K562 (cell line): ENCODE measurements around the gene CACNG8. TPM values are rescaled to one million over a fixed set of nuclear protein-coding genes. Genes with fewer than 3 reads are reported as not detected.

Source experiments
- ATF1 ChIP-seq, 2 experiments: fragments of 450-650 bp in 1 of 2; IDR thresholded peaks; 2 replicates each; pipeline ENCODE4 v1.6.1; 2016; ENCODE audit warnings: missing compliant biosample characterization in 1 of 2, missing genetic modification characterization in 1 of 2
- HLTF ChIP-seq: fragments of 450-650 bp; IDR thresholded peaks from 2 replicates; pipeline ENCODE4 v1.6.1; 2016
- IRF2 ChIP-seq: sonication (generic); formaldehyde crosslinking; IDR thresholded peaks from 2 replicates; pipeline ENCODE4 v1.8.1; 2022; ENCODE audit warnings: mild to moderate bottlenecking, missing genetic modification reagents
- NR2F6 ChIP-seq: fragments of 450-650 bp; formaldehyde crosslinking; IDR thresholded peaks from 2 replicates; pipeline ENCODE4 v1.4.0; 2020; ENCODE audit warnings: mild to moderate bottlenecking
- POLR2AphosphoS5 ChIP-seq: IDR thresholded peaks from 2 replicates; pipeline ENCODE4 v1.6.1; 2011; ENCODE audit warnings: mild to moderate bottlenecking, low read depth, low read length, moderate library complexity; ENCODE audit not compliant: control insufficient read depth, insufficient read depth
- ZBTB40 ChIP-seq, 2 experiments: fragments of 450-650 bp in 1 of 2; sonication (generic) in 1 of 2; formaldehyde crosslinking in 1 of 2; IDR thresholded peaks; 2 replicates each; pipeline versions ENCODE4 v1.7.1 to v1.9.0; 2016 to 2022; ENCODE audit warnings: inconsistent platforms in 1 of 2, mild to moderate bottlenecking in 1 of 2, missing genetic modification reagents in 1 of 2
- ZFP36 ChIP-seq: fragments of 150-350 bp; IDR thresholded peaks from 2 replicates; pipeline ENCODE4 v1.6.1; 2018; ENCODE audit warnings: low read length, low read depth; ENCODE audit not compliant: partially characterized antibody
- ZFP91 ChIP-seq: sonication (generic); formaldehyde crosslinking; IDR thresholded peaks from 2 replicates; pipeline ENCODE4 v1.8.0; 2022; ENCODE audit warnings: mild to moderate bottlenecking, missing genetic modification reagents
- ZNF121 ChIP-seq: sonication (generic); formaldehyde crosslinking; conservative IDR thresholded peaks from 2 replicates; pipeline ENCODE4 v1.8.0; 2022; ENCODE audit warnings: missing genetic modification reagents
- polyA plus RNA-seq, 8 experiments: library from polyadenylated mRNA; depleted of rRNA in 4 of 8; stranded (reverse) in 5 of 8; unstranded in 3 of 8; fragments of >200 nt; fragmentation: Nextera tagmentation in 2 of 8; fragmentation: Illumina TruSeq in 1 of 8; extraction: Ambion mirVana in 2 of 8; extraction: Trizol in 1 of 8; gene quantifications; 2 replicates each; pipeline versions ENCODE4 v1.2.1 to v1.2.3, GENCODE V29; 2011 to 2014; ENCODE audit warnings: inconsistent platforms in 1 of 8, missing spikeins in 1 of 8
- total RNA-seq, 7 experiments: library from RNA; depleted of rRNA in 6 of 7; stranded (reverse); fragments of >200 nt in 6 of 7; fragmentation: Illumina TruSeq in 2 of 7; extraction: Trizol in 2 of 7; gene quantifications; 2 replicates each; pipeline versions ENCODE4 v1.2.1 to v1.2.3, GENCODE V29; 2011 to 2021; ENCODE audit warnings: low replicate concordance in 1 of 7
- TF ChIP-seq, protein P1 (sequence below): fragments of 450-650 bp; IDR thresholded peaks from 2 replicates; pipeline ENCODE4 v1.6.1; 2017; ENCODE audit warnings: antibody characterized with exemption
- TF ChIP-seq, protein P2 (sequence below): fragments of 450-650 bp; IDR thresholded peaks from 2 replicates; pipeline ENCODE4 v1.6.1; 2016
- TF ChIP-seq, protein P3 (sequence below): fragments of 250-450 bp; sonication (Bioruptor Pico); IDR thresholded peaks from 2 replicates; pipeline ENCODE4 v1.8.0; 2022; ENCODE audit warnings: moderate library complexity, mild to moderate bottlenecking, inconsistent platforms

CACNG8 gene
- total and polyA plus RNA-seq, 9 of the 15 experiments (the other 6 are each of a cell fraction or from before 2014, with no cell fraction given), result 0.02 to 0.05 TPM; not detected in 7

- TF ChIP-seq ZBTB40 (IDR thresholded peaks at IDR 0.05) (no peak), ZBTB40 (CRISPR knock-in tag; IDR thresholded peaks at IDR 0.05) (no peak), ZNF121 (CRISPR knock-in tag) (0 out of 2 replicates have a peak, but pooled peaks have one; percentile 13), NR2F6 (no peak), POLR2AphosphoS5 (no peak), ATF1 (CRISPR knock-in tag; IDR thresholded peaks at IDR 0.05) (no peak), ATF1 (tag; IDR thresholded peaks at IDR 0.05) (no peak), ZFP36 (peak; percentile 16), IRF2 (CRISPR knock-in tag) (no peak), ZFP91 (no peak), HLTF (no peak)
- TF ChIP-seq, protein P1, sequence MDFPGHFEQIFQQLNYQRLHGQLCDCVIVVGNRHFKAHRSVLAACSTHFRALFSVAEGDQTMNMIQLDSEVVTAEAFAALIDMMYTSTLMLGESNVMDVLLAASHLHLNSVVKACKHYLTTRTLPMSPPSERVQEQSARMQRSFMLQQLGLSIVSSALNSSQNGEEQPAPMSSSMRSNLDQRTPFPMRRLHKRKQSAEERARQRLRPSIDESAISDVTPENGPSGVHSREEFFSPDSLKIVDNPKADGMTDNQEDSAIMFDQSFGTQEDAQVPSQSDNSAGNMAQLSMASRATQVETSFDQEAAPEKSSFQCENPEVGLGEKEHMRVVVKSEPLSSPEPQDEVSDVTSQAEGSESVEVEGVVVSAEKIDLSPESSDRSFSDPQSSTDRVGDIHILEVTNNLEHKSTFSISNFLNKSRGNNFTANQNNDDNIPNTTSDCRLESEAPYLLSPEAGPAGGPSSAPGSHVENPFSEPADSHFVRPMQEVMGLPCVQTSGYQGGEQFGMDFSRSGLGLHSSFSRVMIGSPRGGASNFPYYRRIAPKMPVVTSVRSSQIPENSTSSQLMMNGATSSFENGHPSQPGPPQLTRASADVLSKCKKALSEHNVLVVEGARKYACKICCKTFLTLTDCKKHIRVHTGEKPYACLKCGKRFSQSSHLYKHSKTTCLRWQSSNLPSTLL, result no peak
- TF ChIP-seq, protein P2, sequence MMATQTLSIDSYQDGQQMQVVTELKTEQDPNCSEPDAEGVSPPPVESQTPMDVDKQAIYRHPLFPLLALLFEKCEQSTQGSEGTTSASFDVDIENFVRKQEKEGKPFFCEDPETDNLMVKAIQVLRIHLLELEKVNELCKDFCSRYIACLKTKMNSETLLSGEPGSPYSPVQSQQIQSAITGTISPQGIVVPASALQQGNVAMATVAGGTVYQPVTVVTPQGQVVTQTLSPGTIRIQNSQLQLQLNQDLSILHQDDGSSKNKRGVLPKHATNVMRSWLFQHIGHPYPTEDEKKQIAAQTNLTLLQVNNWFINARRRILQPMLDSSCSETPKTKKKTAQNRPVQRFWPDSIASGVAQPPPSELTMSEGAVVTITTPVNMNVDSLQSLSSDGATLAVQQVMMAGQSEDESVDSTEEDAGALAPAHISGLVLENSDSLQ, result 0 out of 2 replicates have a peak, but pooled peaks have one; percentile 13
- TF ChIP-seq, protein P3, sequence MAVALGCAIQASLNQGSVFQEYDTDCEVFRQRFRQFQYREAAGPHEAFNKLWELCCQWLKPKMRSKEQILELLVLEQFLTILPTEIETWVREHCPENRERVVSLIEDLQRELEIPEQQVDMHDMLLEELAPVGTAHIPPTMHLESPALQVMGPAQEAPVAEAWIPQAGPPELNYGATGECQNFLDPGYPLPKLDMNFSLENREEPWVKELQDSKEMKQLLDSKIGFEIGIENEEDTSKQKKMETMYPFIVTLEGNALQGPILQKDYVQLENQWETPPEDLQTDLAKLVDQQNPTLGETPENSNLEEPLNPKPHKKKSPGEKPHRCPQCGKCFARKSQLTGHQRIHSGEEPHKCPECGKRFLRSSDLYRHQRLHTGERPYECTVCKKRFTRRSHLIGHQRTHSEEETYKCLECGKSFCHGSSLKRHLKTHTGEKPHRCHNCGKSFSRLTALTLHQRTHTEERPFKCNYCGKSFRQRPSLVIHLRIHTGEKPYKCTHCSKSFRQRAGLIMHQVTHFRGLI (CRISPR knock-in tag), result no peak
Observed at GRCh38 chr19:53951947-53952346, 10.8 kb upstream of the CACNG8 start (continued).
